Measurements from ENCODE around the gene APCDD1L.

- TF ChIP-seq RAD21 (IDR thresholded peaks at IDR 0.05 in 1 of 2, conservative IDR thresholded peaks at IDR 0.05 in 1 of 2; ENCODE audit: low read depth in 2 of 2, low read length in 2 of 2), result no peak
- TF ChIP-seq EP300 (IDR thresholded peaks at IDR 0.05; ENCODE audit: borderline replicate concordance in 1 of 2, low read depth in 2 of 2, low read length in 2 of 2), result no peak
- TF ChIP-seq POLR2A (IDR thresholded peaks at IDR 0.05; ENCODE audit: control extremely low read depth in 1 of 2, low read depth in 2 of 2, low read length in 2 of 2), result no peak
These were observed 39.7 kb downstream of the APCDD1L start for GRCh38 chr20:58475466-58475865.
